ENCODE results near the gene IQCM. TPM values are rescaled to one million over a fixed set of nuclear protein-coding genes. Genes with fewer than 3 reads are reported as not detected.

IQCM gene
- not detected for total RNA-seq

DNA sequence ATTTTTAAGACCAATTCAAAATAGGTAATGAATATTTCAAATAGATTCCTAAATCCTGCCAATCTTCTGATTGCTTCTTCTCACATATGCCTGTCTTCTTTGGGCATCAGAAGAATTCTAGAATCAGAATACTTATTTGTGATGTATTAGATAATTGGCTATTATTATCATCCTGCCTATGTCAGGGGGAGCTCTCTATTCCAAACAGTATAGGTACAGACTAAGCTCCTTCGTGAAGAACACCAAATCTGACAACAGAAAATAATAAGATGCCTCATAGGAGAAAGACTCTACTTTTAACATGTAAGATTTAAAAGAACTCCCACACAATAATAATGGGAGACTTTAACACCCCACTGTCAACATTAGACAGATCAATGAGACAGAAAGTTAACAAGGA, at the start of gene IQCM:
IQCM (minus strand) TSS at position 101 of the 400 bp plus-strand sequence. CDS start 73,152 bp downstream, outside the sequence.
- Mint-ChIP-seq H3K27ac (no peak within 1 kb of the TSS), H3K36me3 (ENCODE audit: low read depth) (no peaks in the 10 kb centered on the region), H3K9me3 (ENCODE audit: low read depth) (peaks cover 1% of the 10 kb centered on the region), H3K27me3 (no peaks in the 10 kb centered on the region), H3K4me1 (no peaks in the 10 kb centered on the region), H3K4me3 (no peak within 1 kb of the TSS)
- ChIA-PET POLR2A (no interaction called here), CTCF (no interaction called here)
- no peak for DNase-seq
- ATAC-seq, result no peak
- intact Hi-C loops (cut with DNase I, micrococcal nuclease), result no loop called here

DNA sequence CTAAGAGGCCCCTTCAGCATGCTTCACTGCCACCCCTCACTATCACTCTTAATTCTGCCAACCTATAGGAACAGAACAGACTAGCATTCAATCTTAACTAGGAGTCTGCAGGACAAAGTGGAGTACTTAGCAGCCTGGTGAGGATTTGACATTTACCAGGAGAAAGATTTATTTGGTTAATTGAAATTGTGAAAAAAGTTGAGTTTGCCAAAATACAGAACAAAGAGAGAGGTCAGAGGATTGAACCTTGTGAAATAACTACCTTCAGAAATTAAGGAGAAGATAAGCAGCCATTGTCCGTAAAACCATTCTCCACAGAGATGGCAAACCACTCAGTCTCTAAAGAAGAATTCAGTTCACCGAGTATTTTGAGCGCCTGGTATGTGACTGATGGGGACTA, 41.8 kb upstream of the IQCM start:
- Mint-ChIP-seq H3K4me1 (no peaks in the 10 kb centered on the region), H3K36me3 (ENCODE audit: low read depth) (no peaks in the 10 kb centered on the region), H3K27ac (no peak overlapping the region), H3K4me3 (no peak overlapping the region), H3K9me3 (ENCODE audit: low read depth) (peaks cover 4% of the 10 kb centered on the region), H3K27me3 (no peaks in the 10 kb centered on the region)
- DNase-seq (no peak), ATAC-seq (no peak)
- POLR2A ChIA-PET, result no interaction called here
- CTCF ChIA-PET, result no interaction called here
- intact Hi-C loops (cut with DNase I, micrococcal nuclease), result no loop called here

- Mint-ChIP-seq H3K27me3 (no peaks in the 10 kb centered on the region), H3K27ac (no peak overlapping the region), H3K4me1 (no peaks in the 10 kb centered on the region), H3K4me3 (no peak overlapping the region), H3K9me3 (ENCODE audit: low read depth) (no peaks in the 10 kb centered on the region), H3K36me3 (ENCODE audit: low read depth) (no peaks in the 10 kb centered on the region)
- ChIA-PET CTCF (interaction anchor here (0.6 kb wide), 1 partner anchor 1744 kb away, joined by 3 read pairs; no protein-coding TSS in a partner anchor), POLR2A (no interaction called here)
- intact Hi-C loops (cut with DNase I, micrococcal nuclease), result no loop called here
- DNase-seq (no peak), ATAC-seq (no peak)
Measured at GRCh38 chr4:149845743-149846142, 30.1 kb upstream of the IQCM start.

DNA sequence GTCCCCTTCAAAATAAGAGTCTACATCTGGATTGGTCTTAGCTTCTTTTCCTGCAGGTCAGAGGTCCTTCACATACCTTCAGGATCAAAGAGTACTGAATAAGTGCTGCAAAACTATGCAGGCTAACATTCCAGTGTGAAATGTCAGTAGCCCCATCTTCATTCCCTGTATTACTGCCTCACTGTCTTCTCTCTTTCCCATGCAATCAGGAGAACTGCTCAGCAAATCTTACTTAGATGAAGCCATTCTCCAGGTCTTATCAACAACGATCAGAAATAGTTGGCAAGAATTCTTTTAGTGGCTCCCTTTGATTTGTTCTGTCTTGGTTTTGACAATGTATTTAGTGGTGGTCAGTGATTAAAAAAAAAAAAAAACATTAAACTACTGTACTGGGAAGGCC, 26.0 kb upstream of the IQCM start:
- H3K9me3 Mint-ChIP-seq (ENCODE audit: low read depth), result no peaks in the 10 kb centered on the region

DNA sequence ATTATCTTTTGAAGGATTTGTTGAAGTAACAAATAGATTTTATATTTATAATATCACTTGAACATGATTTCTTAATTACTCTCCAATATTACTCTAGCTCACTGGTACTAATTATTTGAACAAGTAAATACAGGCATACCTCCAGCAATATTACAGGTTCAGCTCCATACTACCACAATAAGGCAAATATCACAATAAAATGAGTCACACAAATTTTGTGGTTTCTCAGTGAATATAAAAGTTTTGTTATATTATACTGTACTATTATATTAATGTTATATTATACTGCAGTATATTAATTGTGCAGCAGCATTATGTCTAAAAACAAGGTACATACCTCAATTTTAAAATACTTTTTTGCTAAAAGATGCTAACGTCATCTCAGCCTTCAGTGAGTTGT, 22.4 kb upstream of the IQCM start:
- POLR2A ChIA-PET, result no interaction called here
- no peak overlapping the region for H3K4me3 Mint-ChIP-seq

More for the DNA sequence above, 26.0 kb upstream of the IQCM start:
- H3K4me1 Mint-ChIP-seq, result no peaks in the 10 kb centered on the region
- no peak overlapping the region for H3K4me3 Mint-ChIP-seq
- no peaks in the 10 kb centered on the region for H3K27me3 Mint-ChIP-seq
- POLR2A ChIA-PET, result no interaction called here
- CTCF ChIA-PET, result no interaction called here
- H3K27ac Mint-ChIP-seq, result no peak overlapping the region
- ATAC-seq (no peak), DNase-seq (no peak)
- no peaks in the 10 kb centered on the region for H3K36me3 Mint-ChIP-seq (ENCODE audit: low read depth)
- intact Hi-C loops (cut with DNase I, micrococcal nuclease), result no loop called here

GRCh38 chr4:149836546-149836945, 20.9 kb upstream of the IQCM start:
- ChIA-PET CTCF (no interaction called here), POLR2A (no interaction called here)
- ATAC-seq (no peak), DNase-seq (no peak)
- no peak overlapping the region for H3K27ac Mint-ChIP-seq
- no peaks in the 10 kb centered on the region for H3K27me3 Mint-ChIP-seq
- intact Hi-C loops (cut with DNase I, micrococcal nuclease), result no loop called here
- H3K36me3 Mint-ChIP-seq (ENCODE audit: low read depth), result no peaks in the 10 kb centered on the region
- H3K4me1 Mint-ChIP-seq, result no peaks in the 10 kb centered on the region
- no peak overlapping the region for H3K4me3 Mint-ChIP-seq
- H3K9me3 Mint-ChIP-seq (ENCODE audit: low read depth), result no peaks in the 10 kb centered on the region

More for the DNA sequence above, 22.4 kb upstream of the IQCM start:
- Mint-ChIP-seq H3K4me1 (no peaks in the 10 kb centered on the region), H3K9me3 (ENCODE audit: low read depth) (no peaks in the 10 kb centered on the region), H3K27me3 (no peaks in the 10 kb centered on the region), H3K27ac (no peak overlapping the region), H3K36me3 (ENCODE audit: low read depth) (no peaks in the 10 kb centered on the region)
- CTCF ChIA-PET, result no interaction called here
- no peak for ATAC-seq
- intact Hi-C loops (cut with DNase I, micrococcal nuclease), result no loop called here
- no peak for DNase-seq

- Mint-ChIP-seq H3K36me3 (ENCODE audit: low read depth) (no peaks in the 10 kb centered on the region), H3K4me3 (no peak overlapping the region), H3K9me3 (ENCODE audit: low read depth) (no peaks in the 10 kb centered on the region), H3K27ac (no peak overlapping the region), H3K27me3 (no peaks in the 10 kb centered on the region), H3K4me1 (no peaks in the 10 kb centered on the region)
- CTCF ChIA-PET, result no interaction called here
- intact Hi-C loops (cut with DNase I, micrococcal nuclease), result no loop called here
- POLR2A ChIA-PET, result no interaction called here
- DNase-seq (no peak), ATAC-seq (no peak)
Measured at GRCh38 chr4:149835280-149835679, 19.6 kb upstream of the IQCM start.

DNA sequence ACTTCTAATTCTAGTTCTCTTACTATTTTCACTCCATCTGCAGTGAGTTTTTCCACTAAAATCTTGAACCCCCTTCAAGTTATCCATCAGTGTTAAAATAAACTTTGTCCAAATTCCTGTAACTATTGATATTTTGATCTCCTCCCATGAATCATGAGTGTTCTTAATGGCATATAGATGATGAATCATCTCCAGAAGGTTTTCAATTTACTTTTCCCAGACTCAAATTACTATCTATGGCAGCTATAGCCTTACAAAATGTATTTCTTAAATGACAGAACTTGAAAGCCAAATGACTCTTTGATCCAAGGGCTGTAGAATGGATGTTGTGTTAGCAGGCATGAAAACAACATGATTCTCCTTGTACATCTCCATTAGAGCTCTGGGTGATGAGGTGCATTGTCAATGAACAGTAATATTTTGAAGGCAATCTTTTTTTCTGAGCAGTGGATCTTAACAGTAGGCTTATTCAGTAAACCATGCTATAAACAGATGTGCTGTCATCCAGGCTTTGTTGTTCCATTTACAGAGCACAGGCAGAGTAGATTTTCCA, 16.1 kb upstream of the IQCM start:
- no peaks in the 10 kb centered on the region for H3K36me3 Mint-ChIP-seq (ENCODE audit: low read depth)
- ChIA-PET CTCF (no interaction called here), POLR2A (no interaction called here)
- H3K4me3 Mint-ChIP-seq, result no peak overlapping the region
- H3K9me3 Mint-ChIP-seq (ENCODE audit: low read depth), result no peaks in the 10 kb centered on the region
- ATAC-seq, result no peak
- no peaks in the 10 kb centered on the region for H3K4me1 Mint-ChIP-seq
- no peak overlapping the region for H3K27ac Mint-ChIP-seq
- H3K27me3 Mint-ChIP-seq, result no peaks in the 10 kb centered on the region
- intact Hi-C loops (cut with DNase I, micrococcal nuclease), result no loop called here
- DNase-seq, result no peak

- Mint-ChIP-seq H3K4me3 (no peak overlapping the region), H3K27ac (no peak overlapping the region), H3K9me3 (ENCODE audit: low read depth) (no peaks in the 10 kb centered on the region), H3K4me1 (no peaks in the 10 kb centered on the region), H3K27me3 (no peaks in the 10 kb centered on the region), H3K36me3 (ENCODE audit: low read depth) (no peaks in the 10 kb centered on the region)
- no peak for DNase-seq
- ATAC-seq, result no peak
- ChIA-PET CTCF (no interaction called here), POLR2A (no interaction called here)
- intact Hi-C loops (cut with DNase I, micrococcal nuclease), result no loop called here
Measured at GRCh38 chr4:149830823-149831222, 15.2 kb upstream of the IQCM start.

- CTCF ChIA-PET, result no interaction called here
- no peaks in the 10 kb centered on the region for H3K36me3 Mint-ChIP-seq (ENCODE audit: low read depth)
- H3K4me1 Mint-ChIP-seq, result no peaks in the 10 kb centered on the region
- intact Hi-C loops (cut with DNase I, micrococcal nuclease), result no loop called here
- POLR2A ChIA-PET, result no interaction called here
- H3K27ac Mint-ChIP-seq, result no peak overlapping the region
- ATAC-seq (no peak), DNase-seq (no peak)
- peaks cover 1% of the 10 kb centered on the region for H3K9me3 Mint-ChIP-seq (ENCODE audit: low read depth)
- H3K27me3 Mint-ChIP-seq, result peaks cover 2% of the 10 kb centered on the region
- H3K4me3 Mint-ChIP-seq, result no peak overlapping the region
Measured at GRCh38 chr4:149825336-149825735, 9.7 kb upstream of the IQCM start.

GRCh38 chr4:149823769-149824221, 8.2 kb upstream of the IQCM start:
- intact Hi-C loops (cut with DNase I, micrococcal nuclease), result no loop called here
- CTCF ChIA-PET, result no interaction called here
- Mint-ChIP-seq H3K9me3 (ENCODE audit: low read depth) (peaks cover 1% of the 10 kb centered on the region), H3K27me3 (peaks cover 2% of the 10 kb centered on the region), H3K36me3 (ENCODE audit: low read depth) (no peaks in the 10 kb centered on the region), H3K4me1 (no peaks in the 10 kb centered on the region), H3K4me3 (no peak overlapping the region), H3K27ac (no peak overlapping the region)
- POLR2A ChIA-PET, result no interaction called here
- ATAC-seq (no peak), DNase-seq (no peak)

DNA sequence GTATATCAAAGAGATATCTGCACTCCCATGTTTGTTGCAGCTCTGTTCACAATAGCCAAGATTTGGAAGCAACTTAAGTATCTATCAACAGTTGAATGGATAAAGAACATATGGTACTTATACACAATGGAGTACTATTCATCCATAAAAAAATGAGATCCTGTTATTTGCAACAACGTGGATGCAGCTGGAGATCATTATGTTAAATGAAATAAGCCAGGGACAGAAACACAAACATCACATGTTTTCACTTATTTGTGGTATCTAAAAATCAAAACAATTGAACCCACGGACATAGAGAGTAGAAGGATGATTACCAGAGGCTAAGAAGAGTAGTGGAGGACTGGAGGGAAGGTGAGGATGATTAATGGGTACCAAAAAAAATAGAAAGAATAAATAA, 14.2 kb downstream of the IQCM start:
- Mint-ChIP-seq H3K27me3 (no peaks in the 10 kb centered on the region), H3K4me3 (no peak overlapping the region), H3K27ac (no peak overlapping the region), H3K4me1 (no peaks in the 10 kb centered on the region), H3K36me3 (ENCODE audit: low read depth) (no peaks in the 10 kb centered on the region), H3K9me3 (ENCODE audit: low read depth) (peaks cover 4% of the 10 kb centered on the region)
- intact Hi-C loops (cut with DNase I, micrococcal nuclease), result no loop called here
- POLR2A ChIA-PET, result no interaction called here
- ATAC-seq, result no peak
- CTCF ChIA-PET, result no interaction called here
- DNase-seq, result no peak

GRCh38 chr4:149799546-149799945, 16.1 kb downstream of the IQCM start:
- H3K4me1 Mint-ChIP-seq, result no peaks in the 10 kb centered on the region
- no peak for DNase-seq
- H3K4me3 Mint-ChIP-seq, result no peak overlapping the region
- H3K36me3 Mint-ChIP-seq (ENCODE audit: low read depth), result no peaks in the 10 kb centered on the region
- no peaks in the 10 kb centered on the region for H3K27me3 Mint-ChIP-seq
- CTCF ChIA-PET, result interaction anchor here (0.9 kb wide), 2 partner anchors 12 to 14 kb away, joined by 3 read pairs; no protein-coding TSS in a partner anchor
- POLR2A ChIA-PET, result interaction anchor here (0.6 kb wide), 2 partner anchors 24 to 545 kb away, joined by 3 to 5 read pairs; no protein-coding TSS in a partner anchor
- H3K9me3 Mint-ChIP-seq (ENCODE audit: low read depth), result peaks cover 4% of the 10 kb centered on the region
- ATAC-seq, result no peak
- intact Hi-C loops (cut with DNase I, micrococcal nuclease), result no loop called here
- H3K27ac Mint-ChIP-seq, result no peak overlapping the region

Measured in activated CD4-positive, alpha-beta T cell treated with anti-CD3 and anti-CD28 coated beads for 36 hours (primary cell).